HG03108 (cell line): ENCODE results near the gene TSTD2.
"Not testable (repeated sequence)": the region's sequence is repeated elsewhere in the genome, so short reads cannot be mapped to it uniquely, and the experiment has no call there.

ENCODE experiments used
- ATAC-seq: cut with Tn5 transposase; IDR thresholded peaks from one replicate; pipeline ENCODE4 v1.9.1; 2021; ENCODE audit warnings: moderate library complexity; ENCODE audit not compliant: unreplicated experiment

The TSTD2 gene

GRCh38 chr9:97593960-97594359 lies 39.2 kb downstream of the TSTD2 start:
- ATAC-seq, result no peak

GRCh38 chr9:97592126-97592525 lies 41.0 kb downstream of the TSTD2 start:
- no peak for ATAC-seq

- ATAC-seq, result no peak
Measured at GRCh38 chr9:97591535-97591934, 41.6 kb downstream of the TSTD2 start.

GRCh38 chr9:97586909-97587308 lies 46.3 kb downstream of the TSTD2 start:
- not testable (repeated sequence) for ATAC-seq

- ATAC-seq, result not testable (repeated sequence)
Measured at GRCh38 chr9:97584778-97585177, 48.4 kb downstream of the TSTD2 start.

- not testable (repeated sequence) for ATAC-seq
Measured at GRCh38 chr9:97581590-97581989, 51.6 kb downstream of the TSTD2 start.

- ATAC-seq, result no peak
Measured at GRCh38 chr9:97579914-97580313, 53.3 kb downstream of the TSTD2 start.

GRCh38 chr9:97578846-97579245 lies 54.3 kb downstream of the TSTD2 start:
- ATAC-seq, result no peak

GRCh38 chr9:97577051-97577450 lies 56.1 kb downstream of the TSTD2 start:
- ATAC-seq, result no peak

- no peak for ATAC-seq
Measured at GRCh38 chr9:97575673-97576200, 57.4 kb downstream of the TSTD2 start.

- not testable (repeated sequence) for ATAC-seq
Measured at GRCh38 chr9:97574921-97575672, 58.1 kb downstream of the TSTD2 start.

GRCh38 chr9:97574101-97574571 lies 59.0 kb downstream of the TSTD2 start:
- ATAC-seq, result not testable (repeated sequence)

- no peak for ATAC-seq
Measured at GRCh38 chr9:97573482-97574073, 59.6 kb downstream of the TSTD2 start.

GRCh38 chr9:97572892-97573365 lies 60.2 kb downstream of the TSTD2 start:
- ATAC-seq, result no peak

- no peak for ATAC-seq
Measured at GRCh38 chr9:97572196-97572891, 60.8 kb downstream of the TSTD2 start.

GRCh38 chr9:97571664-97572063 lies 61.5 kb downstream of the TSTD2 start:
- ATAC-seq, result no peak

GRCh38 chr9:97570899-97571298 lies 62.3 kb downstream of the TSTD2 start:
- no peak for ATAC-seq

GRCh38 chr9:97568461-97569275 lies 64.5 kb downstream of the TSTD2 start:
- ATAC-seq, result no peak

- ATAC-seq, result no peak
Measured at GRCh38 chr9:97567894-97568202, 65.3 kb downstream of the TSTD2 start.

GRCh38 chr9:97567182-97567893 lies 65.8 kb downstream of the TSTD2 start:
- no peak for ATAC-seq
